Calu3 (cell line): Measurements from ENCODE around the gene ZBTB7A. TPM values are rescaled to one million over a fixed set of nuclear protein-coding genes. Genes with fewer than 3 reads are reported as not detected.

Source experiments
- BruUV-seq: library from RNA; stranded (reverse); fragments of 400-500 nt; replicated peaks from 2 replicates; lab custom pipeline; 2021; lab: Mats Ljungman, UMichigan
- CTCF ChIA-PET: fragments of 300-600 bp; sonication (Branson Sonifier 250); formaldehyde crosslinking; loops from one replicate; lab custom pipeline; 2022; ENCODE audit warnings: antibody characterized with exemption; lab: Charles Lee
- DNase-seq: peaks from one replicate; pipeline ENCODE4 v3.0.0; 2022
- H3K27ac Mint-ChIP-seq: one replicate; pipeline ENCODE4 v1.8.0; 2022; ENCODE audit warnings: mixed read lengths; ENCODE audit not compliant: unreplicated experiment
- H3K27me3 Mint-ChIP-seq: one replicate; pipeline ENCODE4 v1.8.0; 2022; ENCODE audit warnings: mixed read lengths; ENCODE audit not compliant: unreplicated experiment
- H3K36me3 Mint-ChIP-seq: one replicate; pipeline ENCODE4 v1.8.0; 2022; ENCODE audit warnings: mild to moderate bottlenecking, moderate library complexity, mixed read lengths; ENCODE audit not compliant: insufficient read depth, unreplicated experiment
- H3K4me1 Mint-ChIP-seq: one replicate; pipeline ENCODE4 v1.8.0; 2022; ENCODE audit warnings: mild to moderate bottlenecking, low read depth, mixed read lengths; ENCODE audit not compliant: unreplicated experiment
- H3K4me3 Mint-ChIP-seq: one replicate; pipeline ENCODE4 v1.8.0; 2022; ENCODE audit warnings: mild to moderate bottlenecking, low read depth, moderate library complexity, mixed read lengths; ENCODE audit not compliant: unreplicated experiment
- H3K9me3 Mint-ChIP-seq: one replicate; pipeline ENCODE4 v1.8.0; 2022; ENCODE audit warnings: low read depth, mixed read lengths; ENCODE audit not compliant: unreplicated experiment
- CTCF ChIP-seq: fragments of 200-600 bp; IDR thresholded peaks from one replicate; pipeline ENCODE4 v1.8.0; 2022; ENCODE audit warnings: antibody characterized with exemption; ENCODE audit not compliant: unreplicated experiment
- intact Hi-C: fragments of 100-400 bp; cut with micrococcal nuclease; formaldehyde crosslinking; loops from one replicate; pipeline ENCODE4 v1.10.0; 2022; ENCODE audit not compliant: unreplicated experiment
- total RNA-seq: library from RNA; stranded (reverse); gene quantifications from 2 replicates; pipeline ENCODE4 v1.2.3, GENCODE V29; 2022

Gene ZBTB7A
- total RNA-seq, 1 experiment from 2014 or later = 38.0 TPM

GRCh38 chr19:4014541-4015491 lies 51.9 kb downstream of the ZBTB7A start:
- H3K27ac Mint-ChIP-seq = no peak overlapping the region
- H3K4me1 Mint-ChIP-seq = no peaks in the 10 kb centered on the region
- H3K4me3 Mint-ChIP-seq = no peak overlapping the region

GRCh38 chr19:4013886-4014540 lies 52.7 kb downstream of the ZBTB7A start:
- CTCF ChIA-PET = no interaction called here
- DNase-seq = no peak

More at GRCh38 chr19:4014541-4015491, 51.9 kb downstream of the ZBTB7A start:
- DNase-seq = no peak
- Mint-ChIP-seq H3K9me3 (no peaks in the 10 kb centered on the region), H3K27me3 (no peaks in the 10 kb centered on the region), H3K36me3 (peaks cover 33% of the 10 kb centered on the region)
- intact Hi-C loops = no loop called here
- BruUV-seq = no TSS peak
- TF ChIP-seq CTCF = no peak
- CTCF ChIA-PET = no interaction called here

GRCh38 chr19:4012975-4013634 lies 53.6 kb downstream of the ZBTB7A start:
- DNase-seq = no peak
- intact Hi-C loops = no loop called here
- Mint-ChIP-seq H3K4me1 (no peaks in the 10 kb centered on the region), H3K27me3 (no peaks in the 10 kb centered on the region), H3K27ac (no peak overlapping the region), H3K9me3 (no peaks in the 10 kb centered on the region), H3K4me3 (no peak overlapping the region), H3K36me3 (peaks cover 37% of the 10 kb centered on the region)
- no peak for TF ChIP-seq CTCF
- CTCF ChIA-PET = interaction anchor here (0.8 kb wide), 1 partner anchor 28 kb away, joined by 3 read pairs; no protein-coding TSS in a partner anchor
- BruUV-seq = no TSS peak

More at GRCh38 chr19:4013886-4014540, 52.7 kb downstream of the ZBTB7A start:
- TF ChIP-seq CTCF = no peak
- Mint-ChIP-seq H3K36me3 (peaks cover 36% of the 10 kb centered on the region), H3K4me3 (no peak overlapping the region), H3K27ac (no peak overlapping the region), H3K27me3 (no peaks in the 10 kb centered on the region), H3K9me3 (no peaks in the 10 kb centered on the region), H3K4me1 (no peaks in the 10 kb centered on the region)
- intact Hi-C loops = no loop called here
- BruUV-seq = no TSS peak
